Activated T-helper 9 cell treated with anti-CD3 and anti-CD28 coated beads, Interleukin-2, amount 50 U/mL, for 16 hours (primary cell): ENCODE results near the gene PSMG3.

ENCODE experiments used
- DNase-seq: peaks from one replicate; pipeline ENCODE4 v3.0.0-alpha.2; 2020; ENCODE audit warnings: low read depth

Gene PSMG3

DNA sequence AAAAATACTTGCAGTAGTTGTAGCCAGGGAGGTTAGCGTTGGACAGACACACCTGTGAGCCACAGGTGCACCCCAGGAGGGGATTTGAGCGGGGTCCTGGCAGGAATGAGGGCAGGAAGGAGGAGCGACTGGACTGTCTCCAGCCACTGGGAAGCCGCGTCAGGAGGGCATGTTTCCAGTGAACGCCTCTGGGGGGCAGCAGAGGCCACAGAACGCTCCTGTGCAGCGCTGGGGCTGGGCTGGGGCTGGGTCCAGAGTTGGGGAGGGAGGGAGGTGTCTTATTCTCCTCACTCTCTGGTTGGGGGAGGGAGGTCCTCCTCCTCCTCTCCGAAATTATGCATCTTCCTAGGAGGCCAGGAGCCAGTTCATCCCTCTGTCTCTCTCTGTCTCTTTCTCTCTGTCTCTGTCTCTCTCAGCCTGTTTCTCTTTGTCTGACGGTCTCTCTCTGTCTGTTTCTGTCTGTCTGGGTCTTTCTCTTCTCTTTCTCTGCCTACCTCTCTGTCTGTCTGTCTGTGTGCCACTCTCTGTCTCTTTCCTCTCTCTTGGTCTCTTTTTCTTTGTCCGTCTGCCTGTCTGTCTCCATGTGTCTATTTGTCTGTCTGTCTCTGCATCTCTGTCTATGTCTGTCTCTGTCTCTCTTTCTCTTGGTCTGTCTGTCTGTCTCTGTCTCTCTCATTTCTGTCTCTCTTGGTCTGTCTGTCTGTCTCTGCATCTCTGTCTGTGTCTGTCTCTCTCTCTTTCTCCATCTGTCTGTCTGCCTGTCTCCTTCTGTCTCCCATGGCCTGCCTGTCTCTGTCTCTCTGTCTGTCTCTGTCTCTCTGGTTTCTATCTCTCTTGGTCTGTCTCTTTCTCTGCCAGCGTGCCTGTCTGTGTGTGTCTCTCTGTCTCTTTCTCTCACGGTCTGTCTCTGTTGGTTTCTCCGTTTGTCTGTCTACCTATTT, 9.9 kb upstream of the PSMG3 start:
- DNase-seq, result peak; percentile 63

DNA sequence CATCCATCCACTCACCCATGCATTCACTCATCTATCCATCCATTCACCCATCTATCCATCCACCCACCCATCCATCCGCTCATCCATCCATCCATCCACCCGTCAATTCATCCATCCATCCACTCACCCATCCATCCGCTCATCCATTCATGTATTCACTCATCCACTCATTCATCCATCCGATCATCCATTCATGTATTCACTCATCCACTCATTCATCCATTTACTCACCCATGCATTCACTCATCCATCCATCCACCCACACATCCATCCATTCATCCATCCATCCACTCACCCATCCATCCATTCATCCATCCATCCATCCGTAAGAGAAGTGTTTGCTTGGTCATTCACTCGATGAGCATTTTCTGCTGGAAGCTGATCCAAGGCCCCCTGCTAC, 8.7 kb upstream of the PSMG3 start:
- no peak for DNase-seq

DNA sequence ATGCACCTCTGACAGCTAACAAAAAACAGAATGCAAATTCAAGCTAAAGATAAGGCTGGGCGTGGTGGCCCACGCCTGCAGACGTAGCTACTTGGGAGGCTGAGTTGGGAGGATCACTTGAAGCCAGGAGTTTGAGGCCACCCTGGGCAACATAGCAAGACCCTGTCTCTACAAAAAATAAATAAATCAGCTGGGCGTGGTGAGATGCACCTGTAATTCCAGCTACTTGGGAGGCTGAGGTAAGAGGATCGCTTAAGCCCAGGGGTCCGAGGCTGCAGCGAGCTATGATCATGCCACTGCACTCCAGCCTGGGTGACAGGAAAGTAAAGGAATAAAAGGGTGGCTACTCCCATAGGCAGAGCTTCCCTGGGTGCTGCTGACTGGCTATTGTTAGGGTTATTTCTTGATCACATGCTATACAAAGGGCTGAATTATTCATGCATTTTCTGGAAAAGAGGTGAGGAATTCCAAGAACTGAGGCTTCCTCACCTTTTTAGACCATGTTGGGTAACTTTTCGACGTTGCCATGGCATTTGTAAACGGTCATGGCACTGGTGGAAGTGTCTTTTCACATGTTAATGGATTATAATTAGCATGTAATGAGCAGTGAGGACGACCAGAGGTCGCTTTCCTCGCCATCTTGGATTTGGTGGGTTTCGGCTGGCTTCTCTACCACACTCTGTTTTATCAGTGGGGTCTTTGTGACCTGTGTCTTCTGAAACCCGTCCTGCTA, 6.9 kb upstream of the PSMG3 start:
- DNase-seq, result no peak

DNA sequence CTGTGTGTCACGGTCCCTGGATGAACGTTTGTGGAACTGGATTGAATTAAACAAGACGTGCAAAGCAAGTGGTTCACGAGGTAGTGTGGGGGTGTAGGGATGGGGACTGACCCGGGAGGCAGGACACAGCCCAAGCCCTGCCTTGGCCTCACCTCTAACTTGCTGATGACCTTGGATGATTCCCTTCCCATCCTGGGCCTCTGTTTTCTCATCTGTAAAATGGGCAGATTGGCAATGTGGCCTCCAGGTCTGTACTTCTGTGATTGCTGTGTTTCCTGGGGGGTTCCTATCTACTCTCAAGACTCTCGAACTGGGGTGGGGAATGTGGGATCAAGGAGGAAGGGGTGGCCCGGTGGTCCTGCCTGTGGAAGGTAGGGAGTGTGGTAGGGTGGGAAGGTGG, 6.0 kb upstream of the PSMG3 start:
- no peak for DNase-seq

DNA sequence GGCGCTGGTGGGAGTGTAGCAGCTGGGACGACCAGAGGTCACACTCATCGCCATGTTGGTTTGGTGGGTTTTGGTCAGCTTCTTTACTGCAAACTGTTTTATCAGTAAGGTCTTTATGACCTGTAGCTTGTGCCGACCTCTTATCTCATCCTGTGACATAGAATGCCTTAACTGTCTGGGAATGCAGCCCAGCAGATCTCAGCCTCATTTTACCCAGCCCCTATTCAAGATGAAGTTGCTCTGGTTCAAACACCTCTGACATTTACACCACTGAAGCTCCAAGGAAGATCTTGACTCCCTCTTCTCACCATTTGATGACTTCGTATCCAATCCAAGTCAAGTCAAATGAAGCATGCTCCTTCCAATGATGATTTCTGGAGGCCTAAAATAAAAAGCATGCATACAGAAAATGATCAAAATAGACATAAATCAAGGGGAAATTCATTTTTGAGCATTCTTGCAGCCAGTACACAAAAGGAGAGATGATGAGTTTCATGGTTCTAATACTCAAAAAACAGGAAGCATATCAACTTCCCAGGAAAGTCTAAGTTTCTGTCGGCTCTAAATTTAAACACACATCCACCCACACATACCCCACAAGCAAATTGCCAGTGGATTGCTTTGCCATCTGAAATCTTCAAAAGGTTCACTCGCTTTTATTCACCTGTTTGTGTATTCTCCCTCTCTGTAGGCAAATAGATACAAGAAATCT, 2.4 kb upstream of the PSMG3 start:
- DNase-seq, result no peak

DNA sequence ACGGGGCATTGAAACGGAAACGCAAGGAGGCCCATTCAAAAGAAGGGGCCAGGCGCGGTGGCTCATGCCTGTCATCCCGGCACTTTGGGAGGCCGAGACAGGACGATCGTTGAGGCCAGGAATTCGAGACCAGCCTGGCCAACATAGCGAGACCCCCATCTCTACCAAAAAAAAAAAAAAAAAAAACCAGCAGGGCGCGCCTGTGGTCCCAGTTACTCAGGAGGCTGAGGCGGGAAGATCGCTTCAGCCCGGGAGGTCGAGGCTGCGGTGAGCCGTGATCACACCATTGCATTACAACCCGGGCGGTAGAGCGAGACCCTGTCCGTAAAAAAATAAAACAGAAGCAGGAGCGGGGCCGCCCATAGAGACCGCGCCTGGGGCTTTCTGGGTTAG, 396 bp downstream of the PSMG3 start:
- no peak for DNase-seq

DNA sequence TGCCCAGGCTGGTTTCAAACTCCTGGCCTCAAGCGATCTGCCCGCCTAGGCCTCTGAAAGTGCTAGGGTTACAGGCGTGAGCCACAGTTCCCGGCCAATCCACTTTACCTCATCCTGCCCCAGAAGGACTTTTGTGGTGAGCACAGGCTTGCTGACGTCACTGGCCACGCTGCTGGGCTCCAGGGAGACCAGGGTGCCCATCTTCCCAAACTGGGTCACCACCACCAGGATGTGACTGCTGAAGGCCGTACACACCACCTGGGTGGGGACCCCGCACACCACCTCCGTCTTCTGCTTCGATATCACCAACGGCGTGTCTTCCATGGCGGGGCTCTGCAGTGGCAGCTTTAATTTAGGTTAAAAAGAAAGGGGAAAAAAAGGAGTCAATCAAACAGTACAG, 816 bp downstream of the PSMG3 start:
- no peak for DNase-seq

DNA sequence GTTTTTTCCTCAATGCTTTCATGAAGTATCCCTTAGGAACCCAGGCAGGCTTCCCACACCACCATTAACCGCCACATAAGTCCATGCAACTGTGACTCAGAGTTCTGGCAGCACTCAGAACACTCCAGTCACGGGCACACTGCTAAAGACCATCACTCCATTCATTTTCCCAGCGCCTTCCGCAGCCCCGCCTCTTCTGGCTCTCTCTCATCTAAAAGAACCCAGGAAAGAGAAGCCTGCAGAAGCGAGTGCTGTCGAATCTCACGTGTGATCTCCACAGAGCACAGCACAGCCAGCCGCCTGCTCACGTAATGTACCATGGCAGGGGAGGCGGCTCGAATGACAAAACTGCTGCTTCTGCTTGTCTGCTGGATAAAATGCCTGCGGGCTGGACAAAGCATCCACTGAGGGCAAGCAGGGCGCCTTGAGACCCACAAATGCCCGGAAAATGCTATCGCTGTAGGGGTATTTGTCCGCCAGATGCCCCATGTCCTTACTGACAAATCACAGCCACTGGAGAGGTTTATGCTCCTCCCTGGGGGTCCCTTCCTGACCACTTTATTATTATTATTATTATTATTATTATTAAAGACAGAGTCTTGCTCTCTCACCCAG, 1.8 kb downstream of the PSMG3 start:
- DNase-seq, result no peak

DNA sequence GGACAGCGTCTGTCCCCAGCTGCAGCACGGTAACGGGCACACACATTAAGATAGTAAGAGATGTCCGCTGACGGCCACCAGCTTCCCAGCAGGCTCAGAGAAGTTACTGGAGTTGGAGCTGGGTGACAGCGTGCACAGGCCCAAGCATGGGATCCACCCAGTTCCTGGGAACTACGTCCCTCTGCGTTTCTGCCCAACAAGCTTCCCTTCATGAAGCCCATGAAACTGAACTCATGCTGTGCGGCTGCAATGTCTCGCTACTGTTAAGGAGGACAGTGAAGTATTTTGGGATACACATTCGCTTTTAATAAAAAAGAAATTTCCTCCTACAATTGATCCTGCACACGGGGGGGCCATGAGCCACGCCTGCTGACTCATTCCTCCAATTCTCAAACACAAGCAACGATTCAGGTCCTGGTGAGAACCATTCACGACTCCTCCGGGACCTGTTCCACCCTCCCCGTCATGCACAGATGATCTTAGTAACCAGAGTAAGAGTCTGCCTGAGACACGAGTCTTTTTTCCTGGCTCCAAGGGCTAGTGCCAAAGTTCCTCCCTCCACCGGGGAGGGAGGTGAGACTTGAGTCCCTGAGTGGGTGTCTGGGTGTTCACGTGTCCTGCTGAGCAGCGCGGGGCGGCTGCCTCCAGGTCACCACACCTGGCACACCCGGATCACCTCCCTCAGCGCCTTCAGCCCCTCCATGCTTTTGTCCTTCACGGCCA, 2.6 kb downstream of the PSMG3 start:
- no peak for DNase-seq

DNA sequence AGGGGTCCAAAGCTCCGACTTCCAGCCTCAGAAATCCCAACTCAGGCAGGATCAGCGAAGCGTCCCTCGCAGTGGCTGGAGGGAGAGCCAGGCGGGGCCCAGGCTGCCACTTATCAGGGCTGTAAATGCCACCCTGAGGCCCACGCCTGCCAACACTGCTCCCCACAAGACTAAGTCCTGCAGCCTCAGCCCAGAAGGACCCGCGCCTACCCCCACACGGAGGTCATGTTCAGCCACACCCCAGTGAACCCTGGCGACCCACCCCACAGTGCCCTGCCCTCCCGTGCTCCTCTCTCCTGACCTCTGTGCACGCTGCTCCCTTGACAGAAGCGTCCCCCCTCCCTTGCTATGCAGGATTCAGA, 3.2 kb downstream of the PSMG3 start:
- no peak for DNase-seq

DNA sequence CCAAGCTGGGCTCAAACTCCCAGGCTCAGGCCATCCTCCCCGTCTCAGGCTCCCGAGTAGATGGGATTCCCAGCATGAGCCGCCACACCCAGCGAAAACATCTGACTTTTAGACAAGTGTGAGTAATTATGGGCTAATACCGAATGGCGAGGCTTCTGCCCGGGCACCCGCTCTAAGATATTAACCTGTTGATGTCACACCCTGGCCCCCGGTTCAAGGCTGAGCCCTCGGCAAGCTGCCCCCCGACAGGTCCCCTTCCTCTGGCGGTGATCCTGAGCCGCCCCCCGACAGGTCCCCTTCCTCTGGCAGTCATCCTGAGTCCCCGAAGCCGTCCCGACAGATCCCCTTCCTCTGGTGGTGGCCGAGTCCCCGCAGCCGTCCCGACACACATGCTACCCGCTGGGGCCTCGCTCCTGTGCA, 5.2 kb downstream of the PSMG3 start:
- no peak for DNase-seq

DNA sequence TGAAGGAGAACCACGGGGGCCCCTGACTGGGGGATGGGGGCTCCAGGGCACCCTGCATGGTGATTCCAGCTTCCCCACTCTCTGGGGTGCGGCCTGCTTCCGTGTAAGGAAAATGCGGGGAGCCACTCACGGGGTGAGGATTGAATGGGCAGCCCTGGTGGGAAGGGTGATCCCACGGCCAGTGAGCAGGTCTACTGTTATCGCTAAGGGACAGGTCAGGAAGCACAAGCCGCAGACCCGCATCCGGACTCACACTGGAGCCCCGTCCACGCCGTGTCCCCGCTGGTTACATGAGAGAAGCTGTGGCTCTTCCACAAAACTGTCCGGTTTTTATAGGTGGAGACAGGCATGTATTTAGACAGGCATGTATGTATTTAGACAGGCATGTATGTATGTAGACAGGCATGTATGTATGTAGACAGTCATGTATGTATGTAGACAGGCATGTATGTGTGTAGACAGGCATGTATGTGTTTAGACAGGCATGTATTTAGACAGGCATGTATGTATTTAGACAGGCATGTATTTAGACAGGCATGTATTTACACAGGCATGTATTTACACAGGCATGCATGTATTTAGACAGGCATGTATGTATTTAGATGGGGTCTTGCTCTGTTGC, 5.7 kb downstream of the PSMG3 start:
- no peak for DNase-seq

DNA sequence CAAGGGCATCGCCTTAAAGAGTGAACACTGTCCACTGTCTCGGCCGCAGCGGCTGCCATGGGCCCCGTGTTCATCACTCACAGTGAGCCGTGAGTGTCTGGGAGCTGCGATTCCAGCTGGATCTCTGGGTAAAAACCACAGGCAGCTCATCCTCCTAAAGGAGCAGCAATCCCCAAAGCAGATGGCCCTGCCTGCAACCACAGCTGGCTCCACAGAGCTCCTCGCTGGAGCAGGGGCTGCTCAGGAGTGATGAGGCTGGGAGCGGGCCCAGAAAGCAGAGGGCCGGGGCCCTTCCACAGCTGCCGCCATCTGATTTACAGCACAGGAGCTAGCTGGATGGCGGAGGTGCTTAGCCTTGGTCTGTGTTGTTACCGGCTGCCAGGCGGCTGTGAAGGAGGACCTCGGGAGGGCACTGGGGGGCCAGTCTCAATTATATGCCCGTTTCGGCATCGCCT, 7.2 kb downstream of the PSMG3 start:
- no peak for DNase-seq

DNA sequence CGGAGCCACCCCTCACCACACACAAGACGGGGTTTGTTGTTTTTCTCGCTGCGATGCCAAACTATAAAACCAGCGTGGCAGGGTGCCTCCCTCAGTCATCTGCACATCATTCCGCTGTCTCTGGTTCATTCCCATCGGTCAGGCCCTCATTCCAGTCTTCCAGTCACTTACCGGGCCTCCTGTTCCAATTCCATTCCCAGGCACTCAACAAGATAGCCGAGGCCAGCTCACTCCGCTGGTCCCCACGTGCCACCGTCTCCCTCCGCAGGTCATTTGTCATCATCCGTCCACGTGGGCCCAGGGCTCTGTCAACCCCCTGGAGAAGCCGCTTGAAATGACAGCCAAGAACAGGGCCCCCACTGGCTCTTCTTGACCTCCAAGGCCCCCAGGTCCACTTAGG, 7.7 kb downstream of the PSMG3 start:
- DNase-seq, result no peak

DNA sequence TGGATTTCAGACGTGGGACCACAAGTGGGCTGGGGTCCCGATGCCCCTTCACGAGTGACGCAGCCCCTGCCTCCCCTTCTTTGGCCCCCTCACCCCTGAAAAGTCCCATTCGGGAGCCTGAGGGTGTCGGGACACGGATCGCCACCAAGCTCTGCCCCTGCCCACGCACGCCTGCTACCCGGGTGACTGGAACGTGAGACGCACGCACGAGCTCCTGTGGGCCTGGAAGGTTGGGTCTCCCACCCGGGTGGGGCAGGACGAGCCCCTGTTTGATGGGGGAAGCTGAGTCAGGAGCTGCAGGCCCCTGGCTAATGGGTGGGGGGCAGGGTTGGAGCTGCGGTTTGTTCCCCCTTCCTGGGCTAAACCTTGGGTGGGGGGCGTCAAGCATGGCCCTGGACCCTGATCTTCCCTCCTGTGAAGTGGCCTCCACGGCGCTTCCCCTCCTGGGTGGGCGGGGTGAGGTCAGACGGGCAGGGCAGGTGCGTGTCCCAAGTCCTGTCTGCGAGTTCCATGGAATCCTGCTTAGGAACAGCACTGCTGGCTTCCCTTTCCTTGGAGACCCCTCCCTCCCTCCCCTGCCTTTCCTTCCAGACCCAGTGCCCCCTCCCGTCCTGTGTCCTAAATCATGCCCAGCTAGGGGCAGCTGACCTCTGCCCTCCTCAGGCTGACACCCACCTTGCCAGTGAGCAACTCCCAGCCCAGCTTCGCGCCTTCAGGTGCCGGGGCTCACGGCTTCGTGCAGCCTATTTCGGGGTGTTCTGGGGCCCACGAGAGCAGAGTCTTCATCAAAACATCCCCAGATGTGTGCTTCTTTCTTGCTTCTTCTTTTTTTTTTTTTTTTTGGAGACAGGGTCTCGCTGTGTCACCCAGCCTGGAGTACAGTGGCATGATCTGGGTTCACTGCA, 8.5 kb downstream of the PSMG3 start:
- no peak for DNase-seq

DNA sequence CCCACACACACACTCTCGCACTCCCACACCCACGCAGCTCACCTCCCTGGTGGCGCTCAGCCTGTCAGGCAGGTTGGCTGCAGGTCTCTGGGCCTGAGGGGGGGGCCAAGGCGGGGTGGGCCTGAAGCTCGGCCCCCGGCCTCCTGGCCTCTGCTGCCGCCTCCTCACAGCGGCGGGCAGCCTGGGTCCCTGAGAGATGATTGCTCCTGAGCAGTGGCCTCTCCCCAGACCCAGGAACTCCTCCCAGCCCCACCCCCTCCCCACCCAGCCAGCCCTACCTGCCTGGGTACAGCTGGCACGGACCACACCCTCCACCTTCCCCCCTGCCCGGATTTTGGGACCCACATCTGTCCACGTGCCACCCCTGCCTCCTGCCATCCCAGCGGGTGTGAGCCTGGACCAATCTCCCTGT, 9.2 kb downstream of the PSMG3 start:
- no peak for DNase-seq

DNA sequence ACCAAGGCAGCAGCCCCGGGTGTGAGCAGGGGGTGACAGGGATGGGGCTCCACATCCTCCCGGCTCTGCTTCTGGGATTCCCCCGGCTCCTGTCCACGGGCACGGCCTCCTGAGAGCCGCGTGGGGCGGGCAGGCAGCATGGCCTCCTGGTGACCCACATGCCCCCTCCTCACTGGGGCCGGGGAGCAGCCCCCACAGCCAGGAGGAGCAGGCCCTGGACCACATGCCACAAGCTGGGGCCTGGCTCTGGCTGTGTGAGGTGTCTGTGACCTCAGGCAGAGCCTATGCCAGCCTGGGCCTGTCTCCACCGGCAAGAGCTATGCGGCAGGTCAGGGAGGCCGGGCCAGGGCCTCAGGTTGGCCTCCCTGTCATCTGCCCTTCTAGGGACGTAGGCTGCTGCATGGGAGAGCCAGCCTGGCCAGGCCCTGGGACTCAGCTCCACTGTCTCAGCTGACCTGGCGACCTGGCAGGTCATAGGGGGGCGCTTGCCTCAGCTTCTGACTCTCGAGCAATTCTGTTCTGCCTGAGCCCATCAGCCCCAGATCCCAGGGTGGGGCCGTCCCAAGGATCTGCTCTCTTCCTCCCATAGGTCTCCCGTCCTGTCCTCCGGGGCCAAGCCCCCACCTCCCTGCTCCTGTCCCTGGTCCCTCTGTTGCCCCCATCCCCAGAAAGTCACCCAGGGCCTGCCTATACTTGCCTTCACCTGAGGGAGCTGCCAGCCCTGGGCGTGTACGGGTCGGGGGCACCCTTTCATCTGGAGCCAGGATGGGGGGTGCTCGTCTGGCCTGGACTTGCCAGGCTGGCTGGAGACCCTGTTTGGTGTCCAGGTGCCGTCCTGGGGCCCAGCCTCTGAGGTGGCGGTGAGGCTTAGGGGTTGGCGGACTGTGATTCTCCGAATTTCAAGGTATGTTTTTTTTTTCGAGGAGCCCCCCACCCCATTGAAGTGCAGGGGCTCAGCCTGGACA, 9.9 kb downstream of the PSMG3 start:
- DNase-seq, result no peak

DNA sequence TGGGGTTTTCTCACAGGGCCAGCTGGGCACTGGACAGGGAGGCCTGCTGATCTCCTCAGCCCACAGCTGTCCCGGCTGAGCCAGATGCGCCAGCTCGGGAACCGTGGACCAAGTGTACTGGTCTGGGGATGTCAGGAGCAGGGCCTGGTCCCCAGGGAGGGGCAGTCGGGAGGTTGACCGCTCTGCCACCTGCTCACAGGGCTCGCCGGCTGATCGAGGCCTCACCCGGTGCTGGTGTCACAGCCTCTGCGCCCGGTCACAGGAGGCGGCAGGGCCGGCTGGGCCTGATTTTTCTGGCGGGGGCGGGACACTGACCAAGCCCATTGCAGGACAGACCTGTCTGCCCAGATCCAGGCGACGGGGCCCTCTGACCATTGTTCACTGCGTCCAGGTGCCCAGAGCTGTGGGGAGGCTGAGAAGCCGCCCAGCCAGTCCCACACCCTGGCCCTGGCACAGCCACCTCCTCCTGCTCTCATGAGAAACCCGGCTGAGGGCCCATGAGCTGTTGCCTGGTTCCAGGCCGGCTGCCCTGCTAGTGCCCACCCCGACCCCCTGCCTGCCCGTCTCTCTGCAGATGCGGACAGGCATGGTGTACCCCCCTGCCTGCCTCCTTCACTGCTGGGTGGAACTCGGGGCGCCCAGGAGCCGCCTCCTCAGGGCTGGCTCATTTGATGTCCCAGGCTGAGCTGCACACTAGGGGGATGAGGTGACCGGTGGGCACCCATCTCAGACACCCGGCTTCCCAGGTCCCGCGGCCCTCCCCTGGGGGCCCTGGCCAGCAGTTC, 10.8 kb downstream of the PSMG3 start:
- DNase-seq, result no peak
